ENCODE data around the gene TAPBPL. TPM values are rescaled to one million over a fixed set of nuclear protein-coding genes. Genes with fewer than 3 reads are reported as not detected.

Gene TAPBPL
- total and polyA plus RNA-seq, 2 of the 13 experiments (the other 11 are each of a cell fraction or from before 2014, with no cell fraction given): 10.0 to 14.5 TPM

- 0 out of 2 replicates have a peak, but pooled peaks have one; percentile 35 for TF ChIP-seq KDM1A (CRISPR knock-in tag; IDR thresholded peaks at IDR 0.05)
- peak; percentile 63 for TF ChIP-seq ZNF121 (CRISPR knock-in tag; IDR thresholded peaks at IDR 0.05)
- peak; percentile 39; the same call in 1 of the 2 replicates for TF ChIP-seq HNF4A (CRISPR knock-in tag; IDR thresholded peaks at IDR 0.05)
- TF ChIP-seq HOXA3 (CRISPR knock-in tag; IDR thresholded peaks at IDR 0.05): 0 out of 2 replicates have a peak, but pooled peaks have one; percentile 8
- TF ChIP-seq ZNF34 (CRISPR knock-in tag; IDR thresholded peaks at IDR 0.05; ENCODE audit: borderline replicate concordance): no peak
Measured at GRCh38 chr12:6425590-6426531, 26.0 kb upstream of the TAPBPL start (continued).

- POLR2A ChIA-PET: interaction anchor here (4.2 kb wide), 1 partner anchor 44 kb away, joined by 20 read pairs; the partner anchor contains the start of gene VAMP1
- Histone ChIP-seq H3K9ac (ENCODE audit: insufficient read depth, low read depth, low read length) (no peak overlapping the region), H3K79me2 (ENCODE audit: insufficient read depth, low read length) (no peaks in the 10 kb centered on the region), H2AFZ (ENCODE audit: low read length) (no peak overlapping the region), H3K9me3 (ENCODE audit: low read length) (no peaks in the 10 kb centered on the region), H3K4me3 (replicated peaks in 1 of 3; ENCODE audit: insufficient read depth in 1 of 3, low read depth in 2 of 3, low read length in 3 of 3) (no peak overlapping the region), H4K20me1 (ENCODE audit: insufficient read depth, low read length) (no peaks in the 10 kb centered on the region), H3K4me1 (ENCODE audit: insufficient read depth, low read length) (peaks cover 58% of the 10 kb centered on the region), H3K27ac (ENCODE audit: extremely low read length, insufficient read depth, low read length) (no peak overlapping the region), H3K4me2 (ENCODE audit: low read depth, low read length) (no peak overlapping the region), H3K36me3 (replicated peaks in 1 of 2; ENCODE audit: control insufficient read depth in 1 of 2, insufficient read depth in 2 of 2, low read length in 2 of 2) (no peaks in the 10 kb centered on the region), H3K27me3 (ENCODE audit: control insufficient read depth in 1 of 2, insufficient read depth in 2 of 2, low read length in 2 of 2) (peaks cover 2 to 12% of the 10 kb centered on the region in 2 experiments; a peak in 2 of 5 replicates)
- intact Hi-C loops (cut with micrococcal nuclease; ENCODE audit: unreplicated experiment) (no loop called here), in situ Hi-C loops (cut with HindIII; ENCODE audit: extremely low pct_ligation_motif_present, low pct_unique_long_range_greater_than_20kb) (loop anchor here (10.0 kb wide), 1 partner anchor 108 kb away; the partner anchor contains the start of gene GAPDH)
- BruUV-seq (replicated peaks): no TSS peak
- WGBS (ENCODE audit: low lambda C conversion rate): 54% methylated on average over 14 of the region's 14 CpGs
- FAIRE-seq: no peak
- CTCF ChIA-PET (ENCODE audit: low intra/inter-chr PET ratio, low total read pairs): no interaction called here
- ATAC-seq: no peak
- DNase-seq (ENCODE audit: low spot score): no peak
- TF ChIP-seq BATF2 (CRISPR knock-in tag; IDR thresholded peaks at IDR 0.05): no peak
- no peak for TF ChIP-seq ZNF260 (CRISPR knock-in tag; IDR thresholded peaks at IDR 0.05; ENCODE audit: borderline replicate concordance, low read depth)
- TF ChIP-seq ARID3A (IDR thresholded peaks at IDR 0.05; ENCODE audit: low read depth, low read length): no peak
- no peak for TF ChIP-seq IKZF5 (CRISPR knock-in tag; IDR thresholded peaks at IDR 0.05)
- TF ChIP-seq PPARG (CRISPR knock-in tag; conservative IDR thresholded peaks at IDR 0.05): no peak
- no peak for TF ChIP-seq THYN1 (CRISPR knock-in tag; IDR thresholded peaks at IDR 0.05; ENCODE audit: borderline replicate concordance, low read depth)
- no peak for TF ChIP-seq TRAFD1 (CRISPR knock-in tag; IDR thresholded peaks at IDR 0.05; ENCODE audit: borderline replicate concordance)
- TF ChIP-seq LCORL (IDR thresholded peaks at IDR 0.05): no peak
- TF ChIP-seq LCORL (CRISPR knock-in tag; IDR thresholded peaks at IDR 0.05): no peak
- TF ChIP-seq FOXP1 (IDR thresholded peaks at IDR 0.05): no peak
- TF ChIP-seq FOXP1 (CRISPR knock-in tag; IDR thresholded peaks at IDR 0.05): no peak
Measured at GRCh38 chr12:6426882-6427671, 24.8 kb upstream of the TAPBPL start.

Data from HepG2 (cell line).